ENCODE measurements around the gene MEIS2.

MEIS2 gene

DNA sequence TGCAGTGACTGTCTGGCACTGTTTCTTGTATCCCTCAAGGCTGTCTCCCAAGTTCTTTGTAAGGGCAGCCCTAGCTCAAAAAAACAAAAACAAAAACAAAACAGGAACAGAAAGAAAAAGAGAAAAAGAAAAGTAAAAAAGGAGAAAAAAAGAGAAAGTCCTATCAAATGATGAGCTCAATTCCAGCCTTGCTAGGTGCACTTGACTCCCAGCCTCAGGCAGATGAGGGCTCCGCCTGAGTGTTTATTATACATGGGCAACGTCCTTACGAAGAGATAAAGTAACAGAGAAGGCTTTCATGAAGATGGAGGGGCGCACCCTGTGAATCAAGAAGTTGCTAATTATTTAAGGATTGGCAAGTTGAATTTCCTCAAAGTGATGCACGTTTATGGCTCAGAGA lies 175.3 kb downstream of the MEIS2 start:
- no peak for DNase-seq

DNA sequence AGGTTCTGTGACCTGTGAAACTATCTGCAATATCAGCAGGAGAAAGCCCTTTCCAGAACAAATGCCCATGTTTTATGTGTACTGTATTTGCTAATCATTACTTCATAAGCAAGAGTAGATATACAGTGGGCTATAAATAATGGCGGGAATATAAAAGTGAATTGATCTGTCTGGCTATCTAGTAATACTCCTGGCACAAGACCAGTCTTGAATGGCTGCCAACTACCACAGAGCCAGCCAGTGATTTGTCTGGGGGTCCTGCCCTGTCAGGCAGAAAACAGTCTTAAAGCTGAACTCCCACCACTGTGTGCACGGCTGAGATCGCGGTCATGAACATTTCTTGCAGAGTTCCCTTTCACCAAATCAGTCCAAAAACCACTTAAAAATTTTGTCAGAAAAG lies 176.3 kb downstream of the MEIS2 start:
- no peak for DNase-seq

DNA sequence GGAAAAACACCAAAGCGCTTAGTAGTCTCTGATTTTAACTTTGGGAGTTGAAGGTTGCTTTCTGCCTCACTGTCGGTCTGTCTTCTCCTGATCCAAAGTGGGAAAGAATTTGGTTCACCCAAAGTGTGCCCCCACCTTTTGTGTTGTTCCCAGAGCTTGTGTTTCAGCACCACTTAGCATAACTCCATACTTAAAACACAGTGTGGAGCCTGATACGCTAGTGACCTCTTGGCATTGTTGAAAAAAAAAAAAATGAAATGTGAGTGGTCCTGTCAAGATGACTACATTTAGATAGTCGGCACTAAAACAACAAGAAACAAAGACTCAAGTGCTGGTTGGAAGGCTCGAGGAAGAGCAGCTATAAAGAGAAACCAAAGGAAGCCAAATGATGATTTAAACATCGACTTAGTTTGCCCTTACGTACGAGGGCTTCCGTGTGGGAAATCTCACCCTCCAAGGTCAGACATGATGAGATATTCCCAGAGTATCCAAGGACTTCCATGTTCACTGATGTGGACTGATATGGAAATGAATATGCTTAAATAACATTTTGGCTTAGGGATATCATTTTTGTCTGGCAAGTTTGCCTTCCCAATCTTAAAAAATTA lies 178.8 kb downstream of the MEIS2 start:
- no peak for DNase-seq

DNA sequence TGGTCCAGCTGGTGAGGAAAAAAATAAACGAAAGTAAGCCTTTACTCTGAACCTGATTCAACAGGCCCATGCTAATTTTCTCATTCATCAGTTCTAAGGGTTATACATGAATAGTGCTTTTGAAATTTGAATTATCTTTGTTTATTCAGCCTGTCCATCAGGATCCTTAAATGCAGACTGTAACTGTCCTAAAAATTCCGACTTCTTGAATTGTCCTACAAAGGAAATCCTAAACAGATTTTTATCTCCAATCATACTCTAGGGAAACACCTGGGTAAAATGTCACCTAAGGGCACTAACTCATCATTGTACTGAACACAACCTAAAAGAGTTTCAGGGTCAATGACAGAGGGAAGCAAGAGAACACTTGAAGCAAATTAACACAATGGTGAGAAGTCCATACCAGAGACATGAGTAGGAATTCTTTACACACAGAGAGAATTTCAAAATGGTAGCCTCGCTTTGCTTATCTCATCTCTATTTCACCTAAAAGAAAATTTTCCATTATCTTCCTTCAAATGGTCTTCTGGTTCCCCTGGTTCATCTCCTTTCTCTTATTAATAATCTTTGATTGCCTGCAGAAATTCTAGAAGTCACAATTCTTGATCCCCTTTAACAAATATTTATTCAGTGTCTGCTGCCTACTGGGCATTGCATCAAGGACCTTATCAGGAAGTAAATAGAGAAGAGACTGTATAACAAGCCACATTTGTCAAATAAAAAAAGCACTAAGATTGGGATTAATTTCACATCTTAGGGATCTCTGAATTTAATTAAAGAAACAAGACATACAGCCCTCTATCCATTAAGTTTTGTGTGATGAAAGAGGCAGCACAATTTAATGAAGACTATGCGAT lies 182.7 kb downstream of the MEIS2 start:
- DNase-seq: no peak

DNA sequence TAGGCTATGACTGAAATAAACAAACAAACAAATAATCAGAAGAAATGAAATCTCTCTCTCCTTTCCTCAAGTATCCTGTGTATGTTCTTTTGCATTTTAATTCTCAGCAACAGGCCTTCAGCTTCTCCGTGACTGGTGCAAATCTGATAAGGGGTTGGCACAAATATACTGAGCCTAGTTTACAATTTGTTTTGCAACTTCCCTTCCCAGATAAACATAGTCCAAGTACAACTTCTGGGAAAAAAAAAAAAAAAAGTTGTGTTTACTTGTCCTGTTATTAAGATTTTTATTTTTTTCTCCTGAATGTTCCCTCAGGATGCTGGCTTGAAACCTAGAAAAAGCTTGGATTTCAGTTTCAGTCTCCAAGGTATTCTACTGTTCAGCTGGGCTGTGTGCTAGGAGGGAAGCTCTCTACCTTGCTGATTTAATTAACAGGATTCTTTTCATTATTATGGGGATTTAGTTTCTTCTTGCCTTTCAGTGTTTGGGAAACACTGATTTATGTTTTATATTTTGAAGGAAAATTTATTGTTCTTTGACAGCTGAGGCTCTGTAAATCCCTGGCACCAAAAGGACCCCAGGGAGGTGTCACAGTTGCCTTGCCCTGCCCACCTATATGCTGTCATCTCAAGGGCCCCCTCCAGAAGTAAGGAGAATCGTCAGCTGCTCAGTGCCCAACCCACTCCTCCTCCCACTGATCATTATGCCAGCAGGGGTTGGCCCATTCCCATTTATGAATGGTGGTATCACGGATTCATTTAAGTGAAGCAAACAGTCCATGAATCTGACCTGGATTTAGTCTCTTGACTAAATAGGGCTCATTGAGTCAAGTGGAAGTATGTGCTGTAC lies 185.2 kb downstream of the MEIS2 start:
- DNase-seq: no peak

DNA sequence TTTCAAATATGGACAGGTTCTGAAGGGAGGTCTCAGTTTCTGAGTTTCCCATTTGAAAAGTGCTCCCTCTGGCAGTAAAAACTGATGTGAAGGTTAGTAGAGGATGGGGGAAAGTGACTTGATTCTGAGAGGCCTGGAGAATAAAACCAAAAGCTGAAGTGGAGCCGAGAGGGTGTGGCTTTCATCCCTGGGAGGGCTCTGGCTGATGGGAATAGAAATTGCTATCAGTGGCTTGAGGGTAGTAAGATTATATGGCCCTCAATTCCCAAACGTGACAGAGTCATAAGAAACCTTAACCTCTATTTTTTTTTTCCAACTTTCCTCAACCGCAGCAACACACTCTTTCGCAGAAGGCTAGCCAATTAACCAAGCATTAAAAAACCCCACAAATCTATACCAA lies 185.9 kb downstream of the MEIS2 start:
- no peak for DNase-seq

DNA sequence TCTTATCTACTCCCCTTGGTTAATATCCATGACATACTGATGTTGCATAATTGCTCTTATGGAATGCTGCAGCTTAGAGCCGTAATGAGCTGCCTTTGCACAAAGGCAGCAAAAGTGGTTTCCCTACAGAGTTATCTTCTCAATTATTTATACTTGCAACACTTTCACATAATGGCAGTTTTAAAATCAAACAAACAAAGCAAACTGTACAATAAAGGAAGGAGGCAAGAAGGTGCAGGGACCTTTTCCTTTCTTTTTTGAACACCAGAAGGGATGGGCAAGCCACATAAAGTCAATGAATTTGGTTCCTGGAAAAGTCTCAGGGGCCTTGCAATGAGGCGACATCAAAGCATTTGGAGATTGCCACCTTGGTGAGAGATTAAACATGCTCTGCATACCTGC lies 188.0 kb downstream of the MEIS2 start:
- no peak for DNase-seq

DNA sequence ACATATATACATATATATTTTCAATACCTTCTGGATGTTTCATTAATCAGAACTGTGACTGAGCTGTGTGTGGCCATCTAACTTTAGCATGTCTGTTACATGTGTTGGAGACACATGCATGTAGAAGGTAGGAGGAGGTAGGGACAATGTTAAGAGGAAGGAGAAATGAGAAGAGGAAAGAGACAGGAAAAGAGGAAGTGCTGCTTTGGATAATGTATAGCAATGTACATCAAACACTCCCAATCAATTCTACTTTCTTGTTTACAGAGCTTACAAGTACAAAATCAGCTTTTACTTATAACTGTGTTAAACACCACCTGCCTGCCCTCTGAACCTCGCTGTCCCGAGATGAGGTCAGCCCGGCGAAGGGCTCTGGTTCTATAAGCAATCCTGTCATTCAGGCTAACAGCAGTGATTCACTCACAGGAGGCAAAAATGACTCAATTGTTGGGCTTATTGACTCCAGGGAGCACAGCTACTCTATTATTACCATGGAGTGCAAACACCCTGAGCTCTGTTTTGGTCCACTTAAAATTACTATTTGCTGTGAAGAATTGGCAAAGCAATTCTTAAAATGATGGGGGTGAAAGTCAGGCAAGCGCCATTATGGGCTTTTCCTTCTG lies 188.9 kb downstream of the MEIS2 start:
- no peak for DNase-seq

DNA sequence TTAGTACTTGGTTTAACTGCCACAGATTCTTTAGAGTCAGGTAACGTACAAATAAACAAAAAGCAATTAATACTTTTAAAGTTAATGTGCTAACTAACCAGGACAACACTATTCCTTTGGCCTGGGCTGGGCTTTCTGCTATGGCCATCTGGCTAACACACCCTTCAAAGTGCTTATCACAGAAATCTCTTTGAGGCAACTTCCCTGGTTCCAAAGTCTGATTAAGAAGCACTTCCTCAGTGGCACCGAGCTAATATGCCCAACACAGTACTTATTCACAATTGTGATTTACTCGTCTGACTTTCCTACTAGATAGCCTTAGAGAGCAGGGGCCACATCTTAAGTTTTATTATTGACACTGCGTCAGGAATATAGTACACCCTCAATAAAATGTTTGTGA lies 191.4 kb downstream of the MEIS2 start:
- no peak for DNase-seq

DNA sequence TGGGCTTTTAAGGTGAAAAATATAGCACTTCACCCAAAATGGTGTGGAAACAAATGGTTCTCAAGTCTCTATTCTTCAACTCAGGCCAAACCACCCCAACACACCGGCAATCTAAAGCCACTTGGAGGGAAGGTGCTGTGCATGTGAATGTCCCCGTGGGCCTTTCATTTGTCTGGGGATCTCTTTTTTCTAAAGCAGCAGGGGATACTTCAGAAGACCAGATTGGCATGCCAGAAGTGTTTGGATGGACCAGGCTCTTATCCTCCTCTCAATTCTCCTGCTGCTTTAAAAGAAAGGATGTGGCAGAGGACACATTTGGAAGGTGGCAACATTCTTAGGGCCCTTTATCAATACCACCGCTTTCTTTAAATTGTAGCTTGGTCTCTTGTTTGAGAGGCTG lies 193.1 kb downstream of the MEIS2 start:
- DNase-seq: no peak

DNA sequence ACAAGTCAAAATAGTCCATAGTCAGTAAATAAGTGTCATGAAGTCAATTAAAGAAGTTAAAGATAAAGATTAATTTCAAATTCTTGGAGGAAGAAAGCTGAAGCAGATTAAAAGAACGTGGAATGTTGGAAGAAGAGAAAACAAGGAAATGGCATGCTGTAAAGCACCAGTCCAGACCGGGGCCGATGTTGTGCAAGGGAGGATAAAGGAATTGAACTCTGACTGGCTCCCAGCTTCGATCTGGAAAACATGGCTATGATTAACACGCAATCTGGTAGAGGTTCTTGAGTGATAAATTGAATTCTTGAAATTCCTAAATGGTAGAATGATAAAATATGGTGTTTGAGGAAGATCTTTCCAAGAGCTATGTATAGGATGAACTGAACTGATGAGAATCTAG lies 194.4 kb downstream of the MEIS2 start:
- no peak for DNase-seq

DNA sequence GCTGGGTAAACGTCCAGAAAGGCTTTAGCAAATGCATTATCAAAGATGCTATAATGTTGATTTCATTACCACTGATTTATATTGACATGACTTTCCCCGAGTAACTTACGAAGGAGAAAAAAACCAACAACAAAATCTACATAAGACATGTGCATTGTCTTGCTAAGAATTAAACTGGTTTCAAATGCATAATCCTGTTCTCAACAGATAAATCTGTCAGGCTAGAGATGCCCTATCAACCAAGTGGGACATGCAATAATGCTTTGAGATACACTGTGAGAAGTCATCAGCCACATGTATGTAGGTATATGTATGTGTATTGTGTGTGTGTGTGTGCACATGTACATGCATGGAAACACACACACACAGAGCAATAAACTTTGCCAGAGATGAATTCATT lies 195.6 kb downstream of the MEIS2 start:
- DNase-seq: no peak

DNA sequence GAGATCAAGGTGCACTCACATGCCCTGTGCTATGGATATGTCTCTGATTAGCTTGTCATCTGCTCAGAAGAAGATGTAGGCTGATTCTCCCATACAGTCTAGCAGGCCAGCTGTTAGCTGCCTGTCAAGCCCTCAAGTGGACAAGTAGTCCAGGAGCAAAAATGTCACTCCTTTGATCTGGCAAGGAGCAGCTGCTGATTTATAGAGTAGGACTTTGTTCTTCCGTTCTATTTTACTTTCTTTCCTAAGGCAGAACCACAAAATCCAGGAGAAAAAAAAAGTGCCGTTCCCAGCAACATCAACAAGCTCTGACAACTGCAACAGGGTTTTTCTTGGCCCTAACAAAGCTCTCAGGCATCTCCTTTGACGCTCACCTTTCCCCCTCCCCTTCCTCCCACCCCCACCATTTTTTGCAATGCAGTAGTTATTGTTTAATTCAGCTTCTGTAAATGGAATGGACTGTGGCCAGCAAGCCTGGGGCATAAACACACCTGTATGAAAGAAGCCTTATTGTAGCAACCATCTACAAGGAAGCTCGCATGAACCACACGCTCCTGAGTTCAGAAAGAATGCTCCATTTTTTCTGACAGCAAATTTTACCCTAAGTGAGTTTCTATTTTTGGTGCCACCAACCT lies 196.3 kb downstream of the MEIS2 start:
- no peak for DNase-seq

DNA sequence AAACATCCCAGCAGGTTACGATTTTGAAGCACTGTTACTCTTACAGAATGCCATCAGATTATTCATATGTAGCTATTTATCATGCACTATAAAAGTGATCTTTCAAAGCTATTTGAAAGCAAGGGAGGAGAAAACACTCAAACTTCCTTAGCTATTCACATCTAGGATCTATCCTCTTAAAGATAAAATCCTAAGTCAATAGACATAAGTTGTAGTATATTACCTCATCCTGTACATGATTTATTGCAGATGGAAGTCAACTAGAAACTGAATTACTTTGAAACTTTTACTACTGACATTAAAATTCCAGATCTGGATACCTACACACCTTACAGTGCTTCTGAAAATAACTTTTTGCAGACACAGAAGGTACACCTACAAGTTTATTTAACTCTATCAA lies 197.2 kb downstream of the MEIS2 start:
- DNase-seq: no peak

DNA sequence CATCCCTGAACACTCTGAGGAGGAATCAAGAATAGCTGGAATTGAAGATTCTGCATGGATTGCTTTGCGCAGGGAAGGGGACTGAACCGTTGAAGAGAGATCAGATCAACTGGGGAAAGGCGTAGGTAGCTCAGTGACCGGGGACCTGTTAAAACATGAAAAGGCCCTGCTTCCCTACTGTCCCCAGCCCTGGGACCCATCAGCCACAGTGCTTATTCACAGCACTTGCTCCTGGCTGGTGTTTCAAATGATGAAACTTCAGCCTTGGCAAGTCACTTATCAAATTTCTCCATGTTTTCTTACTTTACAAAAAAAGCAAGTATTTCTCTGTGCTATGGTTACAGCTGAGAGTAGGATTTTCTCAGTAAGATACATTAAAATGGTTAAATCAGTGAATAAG lies 199.3 kb downstream of the MEIS2 start:
- no peak for DNase-seq

DNA sequence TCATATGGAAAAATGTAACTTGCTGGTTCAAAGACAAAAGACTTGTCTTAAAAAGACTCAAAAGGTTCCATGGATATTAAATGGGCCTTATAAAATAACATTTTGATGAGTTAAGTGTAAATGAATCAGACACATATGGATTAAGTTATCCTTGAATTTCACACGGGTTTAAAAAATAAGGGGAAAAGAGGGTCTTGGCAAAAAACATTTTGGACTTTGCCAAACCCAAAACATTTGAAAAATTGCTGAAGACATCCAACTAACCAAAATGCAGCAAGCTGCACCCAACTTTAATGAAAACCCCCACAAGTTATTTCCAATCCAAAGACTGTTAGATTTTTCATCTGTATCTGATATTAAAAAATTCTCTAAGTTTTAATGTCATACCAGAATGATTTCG lies 200.7 kb downstream of the MEIS2 start:
- no peak for DNase-seq

DNA sequence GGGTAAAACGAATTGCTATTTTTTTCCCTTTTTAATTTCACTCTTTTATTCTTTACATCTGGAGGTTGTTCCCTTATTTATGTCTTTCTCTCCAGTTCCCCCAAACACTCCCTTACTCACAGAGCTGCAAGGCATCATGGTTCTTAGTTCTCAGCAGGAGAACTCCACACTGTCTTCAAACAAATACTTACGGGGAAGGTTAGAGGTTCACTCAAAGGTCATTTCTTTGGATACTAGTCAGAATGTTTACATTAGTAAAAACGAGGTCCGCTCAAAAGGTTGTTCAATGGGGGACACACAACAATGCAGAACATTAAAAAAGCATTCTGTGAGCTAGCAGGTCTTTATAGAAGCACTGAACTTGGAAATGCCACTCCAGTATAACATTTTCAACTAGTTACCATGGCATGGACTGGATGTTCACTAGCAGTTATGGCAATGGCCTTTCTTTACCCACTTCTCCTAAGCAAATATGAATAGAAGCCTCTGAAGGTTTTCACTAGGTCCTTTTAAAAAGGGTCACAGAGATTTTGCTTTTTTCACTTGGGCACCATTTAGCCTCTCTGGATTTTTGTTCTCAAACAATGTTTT lies 201.7 kb downstream of the MEIS2 start:
- DNase-seq: no peak

DNA sequence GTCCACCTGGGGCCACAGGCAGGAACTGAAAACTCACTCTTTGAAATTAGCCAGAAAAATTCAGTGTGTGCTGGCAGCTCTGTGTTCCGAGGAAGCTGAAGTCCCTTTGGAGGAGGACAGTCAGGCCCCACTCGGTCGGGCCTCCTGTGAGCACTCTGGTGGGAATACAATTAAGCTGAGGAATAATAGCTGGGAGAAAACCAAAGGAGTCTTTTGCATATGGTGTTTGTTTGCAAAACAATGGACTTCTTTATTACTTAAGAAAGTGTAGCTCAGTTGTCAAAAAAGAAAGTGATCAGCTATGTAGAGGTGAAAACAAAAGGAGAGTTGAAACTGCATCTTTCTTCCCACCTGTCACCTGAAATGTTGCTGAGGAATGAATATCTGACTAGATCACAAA lies 202.5 kb downstream of the MEIS2 start:
- DNase-seq: no peak

DNA sequence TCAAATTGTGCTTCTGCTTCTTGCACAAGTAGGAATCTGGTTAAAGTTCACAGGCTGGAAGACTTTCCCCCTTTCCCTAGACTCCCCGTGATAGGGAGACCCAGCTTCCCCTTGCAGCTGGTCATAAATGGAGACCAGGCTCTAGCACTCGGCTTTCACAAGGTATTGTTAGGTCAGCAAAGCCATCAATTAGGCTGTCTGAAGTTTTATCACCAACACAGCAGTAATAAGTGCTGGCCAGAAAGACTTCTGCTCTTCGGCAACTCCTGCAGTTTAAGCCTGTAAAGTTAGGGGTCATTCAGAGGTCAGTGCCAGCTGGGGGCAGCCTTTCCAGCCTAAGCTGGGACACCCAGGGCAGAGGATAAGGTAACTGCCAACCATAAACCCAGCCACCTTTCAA lies 203.4 kb downstream of the MEIS2 start:
- no peak for DNase-seq

DNA sequence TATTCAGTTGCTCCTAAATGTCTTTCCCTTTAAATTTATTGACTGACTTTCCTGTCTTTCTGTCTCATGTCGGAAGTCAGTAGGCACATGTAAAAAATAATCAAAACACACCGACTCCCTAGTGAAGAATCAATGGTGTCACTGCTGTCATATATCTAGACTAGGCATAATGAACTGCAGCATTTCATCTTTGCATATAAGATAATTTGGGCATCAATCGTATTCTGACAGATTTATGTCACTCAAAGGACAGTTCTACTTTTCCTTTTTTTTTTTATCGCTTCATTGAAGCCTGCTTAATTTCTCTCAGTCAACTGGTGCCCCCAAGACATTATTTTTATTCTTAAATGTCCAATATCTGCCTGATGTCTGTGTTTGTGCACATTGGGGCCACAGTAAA lies 206.3 kb downstream of the MEIS2 start:
- DNase-seq: no peak

DNA sequence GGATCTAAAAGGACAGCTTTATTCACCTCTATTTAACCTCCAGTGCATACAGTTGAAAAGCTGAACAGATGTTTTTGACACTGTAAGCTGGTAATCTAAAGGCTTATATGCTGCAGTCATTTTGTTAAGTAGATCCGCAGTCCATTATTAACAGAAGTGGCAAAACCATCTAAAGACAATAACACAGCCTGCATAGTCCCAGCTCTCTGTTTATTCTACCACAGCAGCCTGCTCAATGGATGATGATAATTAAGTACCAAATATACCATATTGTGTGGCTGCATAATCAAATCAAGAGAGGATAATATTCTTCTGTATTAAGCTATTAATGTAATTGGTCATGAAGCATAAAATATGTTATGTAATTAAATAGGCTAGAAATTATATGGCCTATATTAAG lies 207.1 kb downstream of the MEIS2 start:
- DNase-seq: no peak

Measured in SW 1271 (cell line).